Heart left ventricle (tissue), 16 donors: ENCODE results near the gene SLC9A8. TPM values are rescaled to one million over a fixed set of nuclear protein-coding genes. Genes with fewer than 3 reads are reported as not detected.

ENCODE experiments used
- ATAC-seq, 4 donors: fragments of 200-7000 bp; cut with Tn5 transposase; one replicate each; pipeline ENCODE4 v1.9.1; 2020 to 2022; ENCODE audit warnings: moderate library complexity in 4 of 4, mild to moderate bottlenecking in 3 of 4, moderate number of reproducible peaks in 1 of 4
- DNase-seq, 5 donors: peaks; one replicate each; pipeline ENCODE4 v3.0.0-alpha.2; 2020
- H3K27ac ChIP-seq, 12 donors: fragments of 200-600 bp; sonication (generic) in 4 of 12; one replicate each; pipeline versions ENCODE4 v1.5.0 to v1.8.0; 2016 to 2022; ENCODE audit warnings: mild to moderate bottlenecking in 2 of 12
- H3K27me3 ChIP-seq, 9 donors: fragments of 200-600 bp; sonication (generic) in 2 of 9; one replicate each; pipeline versions ENCODE4 v1.5.1 to v1.8.0; 2016 to 2022; ENCODE audit warnings: mild to moderate bottlenecking in 3 of 9
- H3K36me3 ChIP-seq, 9 donors: fragments of 200-600 bp; sonication (generic) in 2 of 9; one replicate each; pipeline versions ENCODE4 v1.5.0 to v1.8.0; 2018 to 2022; ENCODE audit warnings: mild to moderate bottlenecking in 2 of 9
- H3K4me1 ChIP-seq, 12 donors: fragments of 200-600 bp; sonication (generic) in 4 of 12; one replicate each; pipeline versions ENCODE4 v1.5.0 to v1.8.0; 2016 to 2022; ENCODE audit warnings: mild to moderate bottlenecking in 3 of 12
- H3K4me3 ChIP-seq, 12 donors: fragments of 200-600 bp; sonication (generic) in 4 of 12; one replicate each; pipeline versions ENCODE4 v1.5.0 to v1.8.0; 2017 to 2022; ENCODE audit warnings: mild to moderate bottlenecking in 9 of 12, moderate library complexity in 4 of 12
- H3K9me3 ChIP-seq, 12 donors: fragments of 200-600 bp; sonication (generic) in 4 of 12; one replicate each; pipeline versions ENCODE4 v1.5.0 to v1.8.0; 2016 to 2022; ENCODE audit warnings: mild to moderate bottlenecking in 1 of 12
- POLR2A ChIP-seq, 2 donors: fragments of 450-650 bp; IDR thresholded peaks; one replicate each; pipeline ENCODE4 v1.6.1; 2017; ENCODE audit warnings: antibody characterized with exemption in 2 of 2, mild to moderate bottlenecking in 2 of 2, moderate library complexity in 2 of 2
- WGBS, 4 donors: extraction: QIAGEN DNeasy Blood & Tissue Kit in 2 of 4; methylation state at CpG; one replicate each; pipeline versions ENCODE4 v1.1.5 to v1.1.7; 2013 to 2018; 5-methylcytosine and 5-hydroxymethylcytosine counted together
- intact Hi-C, 10 donors: fragments of 100-400 bp; cut with DNase I; formaldehyde crosslinking; loops; one replicate each; pipeline versions ENCODE4 v1.11.1 to v1.14.2; 2022
- polyA plus RNA-seq, 2 donors: library from polyadenylated mRNA; stranded (reverse); fragments of 200-250 nt; gene quantifications; one replicate each; pipeline ENCODE4 v1.2.3, GENCODE V29; 2013
- total RNA-seq, 9 donors: library from RNA; depleted of rRNA in 2 of 9; stranded (reverse); fragments of >200 nt in 2 of 9; fragmentation: NEBNext Ultra II Directional in 3 of 9; extraction: Animal tissue kit (Norgen Biotek cat#: 25700) in 3 of 9; gene quantifications; one replicate each; pipeline versions ENCODE4 v1.1.0 to v1.2.4, GENCODE V29; 2016 to 2023
- TF ChIP-seq, protein P1 (sequence below), 12 donors: fragments of 200-600 bp; sonication (generic) in 4 of 12; IDR thresholded peaks; one replicate each; pipeline versions ENCODE4 v1.5.0 to v1.8.0; 2018 to 2022; ENCODE audit warnings: antibody characterized with exemption in 12 of 12, mild to moderate bottlenecking in 5 of 12
- donor health status: ischemic (EF 13 %, LVEDD 7.1; RV severe dilation, severe dysfunction).
- donor health status: healthy with polysubstance abuse.
- donor health status: DM: no; HTN: yes; CAD: no.
- donor health status: DM: no; HTN: no; CAD: no.
- donor health status: ischemic (EF 25% LVEDD 6.9; RV normal size, moderate dysfunction).
- donor health status: ischemic (EF 25% LVEDD 5.7; RV mildly dilated, moderate dysfunction).
- donor health status: healthy.
- donor health status: DM: yes; HTN: yes; CAD: no.
- donor health status: ischemic (EF 35%, LVEDD 5.7; RV mildly dilated, moderate dysfunction).
- donor health status: nonischemic (EF 11% LVEDD 7.7; RV severe dilation, severe dysfunction).
- donor health status: DM: yes; HTN: yes; CAD: no.
- donor health status: PGD.
- donor health status: ischemic (EF 29% LVEDD 5.4; RV normal size, mild dysfunction).
- donor health status: nonischemic (EF 23%, LVEDD 6.1; RV moderate dilation, normal function).

The SLC9A8 gene
- total and polyA plus RNA-seq, 11 donors = 4.6 to 12.5 (median 6.2) TPM

DNA sequence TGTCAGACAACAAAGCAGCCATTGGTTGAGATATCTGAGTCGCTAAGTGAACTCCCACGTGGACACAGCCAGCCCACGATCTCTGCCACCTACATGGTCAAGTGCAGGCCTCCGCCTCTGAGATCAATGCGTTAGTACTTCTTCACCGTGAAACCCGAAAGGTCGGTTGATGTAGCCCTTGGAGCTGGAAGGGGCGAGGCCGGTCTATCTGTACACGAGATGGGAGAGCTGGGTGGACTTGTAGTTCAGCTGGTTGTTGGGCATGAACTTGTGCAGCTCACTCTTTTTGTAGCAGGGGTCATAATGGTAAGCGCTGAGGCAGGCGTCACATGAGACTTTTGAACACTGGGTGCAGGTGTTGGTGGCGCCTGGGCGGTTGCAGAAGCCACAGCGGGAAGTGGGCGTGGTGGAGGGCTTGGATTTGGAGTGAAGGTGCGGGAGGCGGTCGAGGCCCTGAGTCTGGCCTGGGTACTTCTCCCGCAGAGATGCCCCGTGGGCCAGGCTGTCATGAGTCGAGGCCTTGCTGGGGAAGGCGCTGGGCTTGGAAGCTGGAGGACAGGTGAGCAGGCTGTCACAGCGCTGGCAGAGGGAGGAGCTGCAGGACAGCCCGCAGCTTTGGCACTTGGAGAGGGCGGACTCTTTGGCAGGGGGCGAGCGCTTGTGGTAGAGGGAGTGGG, 92.9 kb downstream of the SLC9A8 start:
- Histone ChIP-seq H3K4me3 (no peak overlapping the region), H3K27me3 (no peaks in the 10 kb centered on the region), H3K27ac (peak overlapping the region in 7 of 12 donors; percentile 17 to 85 (median 61)), H3K4me1 (peaks cover 0 to 46% (median 18%) of the 10 kb centered on the region in 12 donors), H3K9me3 (no peaks in the 10 kb centered on the region), H3K36me3 (peaks cover 0 to 75% (median 49%) of the 10 kb centered on the region in 9 donors)
- no peak for DNase-seq
- WGBS, 4 donors = 87 to 93% (median 92%) methylated on average over 26 to 29 of the region's 29 CpGs
- TF ChIP-seq, protein P1, sequence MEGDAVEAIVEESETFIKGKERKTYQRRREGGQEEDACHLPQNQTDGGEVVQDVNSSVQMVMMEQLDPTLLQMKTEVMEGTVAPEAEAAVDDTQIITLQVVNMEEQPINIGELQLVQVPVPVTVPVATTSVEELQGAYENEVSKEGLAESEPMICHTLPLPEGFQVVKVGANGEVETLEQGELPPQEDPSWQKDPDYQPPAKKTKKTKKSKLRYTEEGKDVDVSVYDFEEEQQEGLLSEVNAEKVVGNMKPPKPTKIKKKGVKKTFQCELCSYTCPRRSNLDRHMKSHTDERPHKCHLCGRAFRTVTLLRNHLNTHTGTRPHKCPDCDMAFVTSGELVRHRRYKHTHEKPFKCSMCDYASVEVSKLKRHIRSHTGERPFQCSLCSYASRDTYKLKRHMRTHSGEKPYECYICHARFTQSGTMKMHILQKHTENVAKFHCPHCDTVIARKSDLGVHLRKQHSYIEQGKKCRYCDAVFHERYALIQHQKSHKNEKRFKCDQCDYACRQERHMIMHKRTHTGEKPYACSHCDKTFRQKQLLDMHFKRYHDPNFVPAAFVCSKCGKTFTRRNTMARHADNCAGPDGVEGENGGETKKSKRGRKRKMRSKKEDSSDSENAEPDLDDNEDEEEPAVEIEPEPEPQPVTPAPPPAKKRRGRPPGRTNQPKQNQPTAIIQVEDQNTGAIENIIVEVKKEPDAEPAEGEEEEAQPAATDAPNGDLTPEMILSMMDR (IDR thresholded peaks at IDR 0.05) = no peak
- TF ChIP-seq POLR2A (IDR thresholded peaks at IDR 0.05) = no peak
- intact Hi-C loops = no loop called here
- ATAC-seq = no peak

- ATAC-seq = peak in 3 of 4 donors; percentile 2 to 62 (median 2)
- intact Hi-C loops = no loop called here
- H3K4me3 ChIP-seq = no peak overlapping the region
- peak overlapping the region in 10 of 12 donors; percentile 26 to 85 (median 60) for H3K27ac ChIP-seq
- peaks cover 0 to 48% (median 18%) of the 10 kb centered on the region in 12 donors for H3K4me1 ChIP-seq
- peak in 3 of 5 donors; percentile 49 to 52 (median 50) for DNase-seq
- 75 to 96% (median 82%) methylated on average over 13 to 37 of the region's 37 CpGs for WGBS, 4 donors
- H3K9me3 ChIP-seq = no peaks in the 10 kb centered on the region
- peaks cover 0 to 75% (median 49%) of the 10 kb centered on the region in 9 donors for H3K36me3 ChIP-seq
- TF ChIP-seq, protein P1 (IDR thresholded peaks at IDR 0.05) = no peak
- no peak for TF ChIP-seq POLR2A (IDR thresholded peaks at IDR 0.05)
- H3K27me3 ChIP-seq = no peaks in the 10 kb centered on the region
Measured at GRCh38 chr20:49906101-49906604, 93.5 kb downstream of the SLC9A8 start.

DNA sequence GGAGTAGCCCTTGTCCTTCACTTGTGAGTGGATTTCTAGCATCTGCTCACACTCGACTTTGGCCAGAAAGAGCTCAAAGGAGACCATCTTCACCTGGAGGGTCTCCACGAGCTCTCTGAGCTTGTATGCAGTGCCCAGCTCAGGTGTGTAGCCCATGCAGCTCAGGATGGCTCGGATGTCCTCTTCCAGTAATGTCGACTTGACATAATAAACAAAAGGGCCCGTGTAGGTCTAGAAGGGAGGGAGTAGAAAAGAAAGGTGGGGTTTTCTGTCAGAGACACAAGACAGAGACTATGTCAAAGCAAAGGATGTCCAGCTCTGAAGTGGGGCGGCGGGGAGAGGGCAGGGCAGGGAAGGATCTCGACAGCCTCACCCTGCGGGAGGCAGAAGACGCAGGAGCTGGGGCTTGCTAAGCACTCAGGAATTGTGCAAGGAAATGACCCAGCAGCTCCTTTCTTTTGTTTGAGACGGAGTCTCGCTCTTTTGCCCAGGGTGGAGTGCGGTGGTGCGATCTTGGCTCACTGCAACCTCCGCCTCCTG, 94.1 kb downstream of the SLC9A8 start:
- peak in 1 of 4 donors; percentile 12 for ATAC-seq
- intact Hi-C loops = no loop called here
- H3K36me3 ChIP-seq = peaks cover 0 to 75% (median 49%) of the 10 kb centered on the region in 9 donors
- no peaks in the 10 kb centered on the region for H3K9me3 ChIP-seq
- peak overlapping the region in 10 of 12 donors; percentile 26 to 85 (median 60) for H3K27ac ChIP-seq
- WGBS, 4 donors = 75 to 90% (median 85%) methylated on average over 15 of the region's 15 CpGs
- TF ChIP-seq POLR2A (IDR thresholded peaks at IDR 0.05) = no peak
- TF ChIP-seq, protein P1 (IDR thresholded peaks at IDR 0.05) = no peak
- H3K4me3 ChIP-seq = no peak overlapping the region
- DNase-seq = no peak
- H3K4me1 ChIP-seq = peaks cover 1 to 48% (median 19%) of the 10 kb centered on the region in 12 donors
- H3K27me3 ChIP-seq = no peaks in the 10 kb centered on the region
